Pancreas (tissue), 10 donors: ENCODE data around the gene DCAF17. TPM values are rescaled to one million over a fixed set of nuclear protein-coding genes. Genes with fewer than 3 reads are reported as not detected.
"Not testable (repeated sequence)": the region's sequence is repeated elsewhere in the genome, so short reads cannot be mapped to it uniquely, and the experiment has no call there.

Experiments
- ATAC-seq, 4 donors: fragments of 200-7000 bp; cut with Tn5 transposase; one replicate each; pipeline versions ENCODE4 v1.8.0 to v1.9.1; 2020; ENCODE audit warnings: mild to moderate bottlenecking in 4 of 4, moderate library complexity in 4 of 4
- DNase-seq, 6 donors: peaks; one replicate each; pipeline ENCODE4 v3.0.0-alpha.2; 2020
- FAIRE-seq: peaks from 2 replicates; lab custom pipeline; 2012; peaks lifted over from hg19 to GRCh38; lab: Jason Lieb, UNC
- H3K27ac ChIP-seq, 4 donors: fragments of 200-600 bp; sonication (generic); 1 replicate in 3 of 4; 2 replicates in 1 of 4; pipeline versions ENCODE4 v1.5.0 to v1.8.0; 2020
- H3K27me3 ChIP-seq, 4 donors: fragments of 200-600 bp; one replicate each; pipeline ENCODE4 v1.8.0; 2021
- H3K36me3 ChIP-seq, 3 donors: fragments of 200-600 bp; sonication (generic) in 1 of 3; one replicate each; pipeline versions ENCODE4 v1.5.0 to v1.8.0; 2020 to 2021
- H3K4me1 ChIP-seq, 3 donors: fragments of 200-600 bp; one replicate each; pipeline ENCODE4 v1.8.0; 2021
- H3K4me3 ChIP-seq, 4 donors: fragments of 200-600 bp; sonication (generic) in 2 of 4; one replicate each; pipeline versions ENCODE4 v1.5.0 to v1.8.0; 2020 to 2021
- H3K9me3 ChIP-seq, 4 donors: fragments of 200-600 bp; one replicate each; pipeline ENCODE4 v1.8.0; 2021
- CTCF ChIP-seq, 4 donors: fragments of 200-600 bp; sonication (generic) in 3 of 4; IDR thresholded peaks; one replicate each; pipeline versions ENCODE4 v1.5.0 to v1.8.0; 2021; ENCODE audit warnings: antibody characterized with exemption in 4 of 4
- WGBS, 2 donors: extraction: QIAGEN DNeasy Blood & Tissue Kit; methylation state at CpG; one replicate each; pipeline ENCODE4 v1.1.7; 2013; 5-methylcytosine and 5-hydroxymethylcytosine counted together
- intact Hi-C, 3 donors: fragments of 100-400 bp; cut with DNase I; formaldehyde crosslinking; loops; one replicate each; pipeline versions ENCODE4 v1.11.1 to v1.14.2; 2022
- polyA plus RNA-seq, 2 donors: library from polyadenylated mRNA; stranded (reverse); fragments of 200-250 nt; gene quantifications; one replicate each; pipeline ENCODE4 v1.2.3, GENCODE V29; 2013
- total RNA-seq, 6 donors: library from RNA; stranded (reverse); fragmentation: NEBNext Ultra II Directional in 4 of 6; extraction: Animal tissue kit (Norgen Biotek cat#: 25700) in 4 of 6; gene quantifications; one replicate each; pipeline versions ENCODE4 v1.2.1 to v1.2.4, GENCODE V29; 2021 to 2023
- donor health status: healthy with polysubstance abuse.
- donor health status: DM: no; HTN: no; CAD: no; lungs with moderate emphysema.
- donor health status: DM: no; HTN: no; CAD: no.
- donor health status: control.
- donor health status: control.
- donor health status: Bipolar disorder and iron deficiency.
- donor health status: DM: yes; HTN: yes; CAD: no.
- donor health status: DM: no; HTN: no; CAD: no.
- donor health status: DM: no; HTN: no; CAD: no.
- donor health status: DM: yes; HTN: yes; CAD: no.

Gene DCAF17
- total and polyA plus RNA-seq, 8 donors = 2.9 to 10.4 (median 5.8) TPM

GRCh38 chr2:171492664-171493063 is 58.6 kb downstream of the DCAF17 start:
- H3K4me1 ChIP-seq = no peaks in the 10 kb centered on the region
- H3K27ac ChIP-seq = no peak overlapping the region
- 74% methylated on average over 6 of the region's 6 CpGs for WGBS, 2 donors
- no peaks in the 10 kb centered on the region for H3K9me3 ChIP-seq
- H3K27me3 ChIP-seq = no peaks in the 10 kb centered on the region
- H3K36me3 ChIP-seq = no peaks in the 10 kb centered on the region
- intact Hi-C loops = no loop called here
- no peak for TF ChIP-seq CTCF (IDR thresholded peaks at IDR 0.05)
- no peak for FAIRE-seq
- no peak for ATAC-seq
- DNase-seq = no peak
- no peak overlapping the region for H3K4me3 ChIP-seq

GRCh38 chr2:171497664-171498063 is 63.6 kb downstream of the DCAF17 start:
- DNase-seq, H3K27ac ChIP-seq, H3K4me3 ChIP-seq, H3K36me3 ChIP-seq, H3K9me3 ChIP-seq, H3K27me3 ChIP-seq, FAIRE-seq, H3K4me1 ChIP-seq, ATAC-seq, intact Hi-C loops: not testable (repeated sequence)
- 84 to 87% methylated on average over 5 of the region's 5 CpGs for WGBS, 2 donors

- Histone ChIP-seq H3K27me3 (no peaks in the 10 kb centered on the region), H3K9me3 (no peaks in the 10 kb centered on the region), H3K36me3 (no peaks in the 10 kb centered on the region), H3K27ac (no peak overlapping the region), H3K4me3 (no peak overlapping the region), H3K4me1 (no peaks in the 10 kb centered on the region)
- ATAC-seq (no peak), FAIRE-seq (no peak), DNase-seq (no peak)
- 30 to 33% methylated on average over 2 of the region's 2 CpGs for WGBS, 2 donors
- TF ChIP-seq CTCF (IDR thresholded peaks at IDR 0.05) = no peak
- intact Hi-C loops = no loop called here
Observed at GRCh38 chr2:171505374-171505773, 71.3 kb downstream of the DCAF17 start.

GRCh38 chr2:171509945-171510731 is 76.1 kb downstream of the DCAF17 start:
- Histone ChIP-seq H3K9me3 (no peaks in the 10 kb centered on the region), H3K36me3 (no peaks in the 10 kb centered on the region), H3K4me3 (no peak overlapping the region), H3K4me1 (no peaks in the 10 kb centered on the region), H3K27ac (no peak overlapping the region), H3K27me3 (no peaks in the 10 kb centered on the region)
- ATAC-seq (no peak), FAIRE-seq (no peak), DNase-seq (no peak)
- intact Hi-C loops = no loop called here
- 88 to 90% methylated on average over 9 of the region's 9 CpGs for WGBS, 2 donors
- no peak for TF ChIP-seq CTCF (IDR thresholded peaks at IDR 0.05)

GRCh38 chr2:171512014-171512413 is 78.0 kb downstream of the DCAF17 start:
- H3K9me3 ChIP-seq = no peaks in the 10 kb centered on the region
- H3K4me3 ChIP-seq = no peak overlapping the region
- FAIRE-seq = no peak
- no peak for TF ChIP-seq CTCF (IDR thresholded peaks at IDR 0.05)
- no peak for ATAC-seq
- 78 to 79% methylated on average over 2 of the region's 2 CpGs for WGBS, 2 donors
- H3K4me1 ChIP-seq = no peaks in the 10 kb centered on the region
- no peaks in the 10 kb centered on the region for H3K36me3 ChIP-seq
- intact Hi-C loops = no loop called here
- H3K27ac ChIP-seq = no peak overlapping the region
- DNase-seq = no peak
- no peaks in the 10 kb centered on the region for H3K27me3 ChIP-seq
